Neuronal stem cell (in vitro differentiated cells): ENCODE data around the gene CXXC1.
"Not testable (repeated sequence)": the region's sequence is repeated elsewhere in the genome, so short reads cannot be mapped to it uniquely, and the experiment has no call there.

Experiments used
- DNase-seq: peaks from one replicate; pipeline ENCODE4 v3.0.0-alpha.2; 2013; ENCODE audit warnings: low spot score
- H2AFZ ChIP-seq: one replicate; pipeline ENCODE4 v1.6.1; 2013; ENCODE audit warnings: mild to moderate bottlenecking, low read length, inconsistent platforms
- H2AK5ac ChIP-seq: 2 replicates; pipeline ENCODE4 v1.6.1; 2013; ENCODE audit warnings: low read depth, mild to moderate bottlenecking, inconsistent platforms, low read length, moderate library complexity, mixed read lengths
- H2BK120ac ChIP-seq: 2 replicates; pipeline ENCODE4 v1.6.1; 2013; ENCODE audit warnings: low read depth, mild to moderate bottlenecking, inconsistent platforms, low read length, moderate library complexity, mixed read lengths
- H2BK12ac ChIP-seq: one replicate; pipeline ENCODE4 v1.6.1; 2013; ENCODE audit warnings: low read length, inconsistent platforms
- H2BK15ac ChIP-seq: 2 replicates; pipeline ENCODE4 v1.6.1; 2013; ENCODE audit warnings: mild to moderate bottlenecking, low read length, inconsistent platforms, mixed read lengths
- H2BK5ac ChIP-seq: one replicate; pipeline ENCODE4 v1.6.1; 2013; ENCODE audit warnings: inconsistent platforms, mild to moderate bottlenecking, low read length, moderate library complexity
- H3K14ac ChIP-seq: one replicate; pipeline ENCODE4 v1.6.1; 2013; ENCODE audit warnings: low read length, inconsistent platforms
- H3K18ac ChIP-seq: 2 replicates; pipeline ENCODE4 v1.6.1; 2013; ENCODE audit warnings: low read length, inconsistent platforms
- H3K23ac ChIP-seq: 2 replicates; pipeline ENCODE4 v1.6.1; 2013; ENCODE audit warnings: low read depth, mild to moderate bottlenecking, mixed read lengths, low read length, inconsistent platforms; ENCODE audit not compliant: poor library complexity
- H3K27ac ChIP-seq: replicated peaks from 3 replicates; pipeline ENCODE4 v1.5.1; 2013; ENCODE audit warnings: low read length, inconsistent platforms
- H3K27me3 ChIP-seq, 3 experiments: 2 replicates each; pipeline ENCODE4 v1.6.1; 2013; ENCODE audit warnings: low read length in 3 of 3, mild to moderate bottlenecking in 2 of 3, inconsistent platforms in 1 of 3, low read depth in 1 of 3, mixed read lengths in 1 of 3, moderate library complexity in 1 of 3; ENCODE audit not compliant: control insufficient read depth in 3 of 3, insufficient read depth in 3 of 3
- H3K36me3 ChIP-seq, 2 donors: replicated peaks in 1 of 2; 2 replicates each; pipeline ENCODE4 v1.6.1; 2013; ENCODE audit warnings: low read length in 2 of 2; ENCODE audit not compliant: control insufficient read depth in 2 of 2, insufficient read depth in 2 of 2
- H3K4ac ChIP-seq: 2 replicates; pipeline ENCODE4 v1.6.1; 2013; ENCODE audit warnings: inconsistent platforms, mild to moderate bottlenecking, low read length, moderate library complexity
- H3K4me1 ChIP-seq, 2 donors: 1 replicate in 1 of 2; 2 replicates in 1 of 2; pipeline ENCODE4 v1.6.1; 2013; ENCODE audit warnings: low read length in 2 of 2, low read depth in 1 of 2; ENCODE audit not compliant: control insufficient read depth in 2 of 2, insufficient read depth in 1 of 2
- H3K4me2 ChIP-seq: one replicate; pipeline ENCODE4 v1.6.1; 2013; ENCODE audit warnings: mild to moderate bottlenecking, low read length, inconsistent platforms; ENCODE audit not compliant: insufficient read depth, poor library complexity, severe bottlenecking
- H3K4me3 ChIP-seq, 2 donors: 2 replicates each; pipeline ENCODE4 v1.5.1; 2013; ENCODE audit warnings: low read length in 2 of 2, mild to moderate bottlenecking in 2 of 2, inconsistent platforms in 1 of 2, moderate library complexity in 1 of 2
- H3K79me1 ChIP-seq: one replicate; pipeline ENCODE4 v1.6.1; 2013; ENCODE audit warnings: low read depth, mild to moderate bottlenecking, inconsistent platforms, low read length, moderate library complexity
- H3K9ac ChIP-seq: one replicate; pipeline ENCODE4 v1.6.1; 2013; ENCODE audit warnings: mild to moderate bottlenecking, low read depth, low read length, inconsistent platforms; ENCODE audit not compliant: poor library complexity
- H3K9me3 ChIP-seq, 2 donors: replicated peaks in 1 of 2; 2 replicates each; pipeline versions ENCODE3 to v1.6.1; 2013; ENCODE audit warnings: low read length in 2 of 2, mild to moderate bottlenecking in 2 of 2, inconsistent platforms in 1 of 2, low read depth in 1 of 2, mixed read lengths in 1 of 2, moderate library complexity in 1 of 2; ENCODE audit not compliant: control insufficient read depth in 2 of 2, insufficient read depth in 1 of 2
- H4K8ac ChIP-seq: one replicate; pipeline ENCODE4 v1.6.1; 2013; ENCODE audit warnings: low read depth, mild to moderate bottlenecking, inconsistent platforms, low read length, moderate library complexity
- H4K91ac ChIP-seq: one replicate; pipeline ENCODE4 v1.6.1; 2013; ENCODE audit warnings: low read length, low read depth, mild to moderate bottlenecking, inconsistent platforms; ENCODE audit not compliant: poor library complexity
- WGBS, 2 donors: extraction: QIAGEN DNeasy Blood & Tissue Kit; methylation state at CpG; one replicate each; pipeline ENCODE4 v1.1.7; 2013; ENCODE audit warnings: missing lambda C conversion rate in 2 of 2, mixed read lengths in 1 of 2; ENCODE audit not compliant: insufficient read length in 2 of 2, insufficient replicate concordance in 1 of 2; ENCODE audit errors: extremely low coverage in 2 of 2; 5-methylcytosine and 5-hydroxymethylcytosine counted together

Gene CXXC1

GRCh38 chr18:50247561-50247960 is 39.9 kb downstream of the CXXC1 start:
- Histone ChIP-seq H3K4me1 (no peaks in the 10 kb centered on the region), H3K14ac (no peak overlapping the region), H2AK5ac (no peak overlapping the region), H2BK120ac (no peak overlapping the region), H2AFZ (no peak overlapping the region), H2BK5ac (no peak overlapping the region), H3K4me2 (no peak overlapping the region), H4K8ac (no peak overlapping the region), H3K4ac (no peak overlapping the region), H3K27me3 (no peaks in the 10 kb centered on the region), H3K18ac (no peak overlapping the region), H3K9me3 (no peaks in the 10 kb centered on the region), H3K9ac (no peak overlapping the region), H2BK15ac (no peak overlapping the region), H3K27ac (no peak overlapping the region), H2BK12ac (no peak overlapping the region), H3K79me1 (no peaks in the 10 kb centered on the region), H3K4me3 (no peak overlapping the region), H3K23ac (no peak overlapping the region), H4K91ac (no peak overlapping the region), H3K36me3 (no peaks in the 10 kb centered on the region)
- DNase-seq, result no peak

GRCh38 chr18:50241768-50242167 is 45.7 kb downstream of the CXXC1 start:
- H4K91ac ChIP-seq, H2BK15ac ChIP-seq, H3K27me3 ChIP-seq, H2BK5ac ChIP-seq, H2BK12ac ChIP-seq, DNase-seq, H2AFZ ChIP-seq, H3K9ac ChIP-seq, H3K9me3 ChIP-seq, H3K4me2 ChIP-seq, H3K79me1 ChIP-seq, H4K8ac ChIP-seq, H3K4me1 ChIP-seq, H3K36me3 ChIP-seq, H2AK5ac ChIP-seq, H3K14ac ChIP-seq, H2BK120ac ChIP-seq, H3K23ac ChIP-seq, H3K4me3 ChIP-seq, H3K18ac ChIP-seq, H3K27ac ChIP-seq, H3K4ac ChIP-seq: not testable (repeated sequence)
- no CpG with 5 or more reads among the region's 8 CpGs for WGBS, 2 donors

GRCh38 chr18:50240080-50240563 is 47.4 kb downstream of the CXXC1 start:
- H3K4me3 ChIP-seq, result no peak overlapping the region
- no peak overlapping the region for H3K4ac ChIP-seq
- H3K27ac ChIP-seq, result no peak overlapping the region
- no peak overlapping the region for H3K14ac ChIP-seq
- no peak for DNase-seq
- no peak overlapping the region for H3K18ac ChIP-seq
- no CpG with 5 or more reads among the region's 3 CpGs for WGBS, 2 donors
- no peak overlapping the region for H2BK15ac ChIP-seq
- no peak overlapping the region for H2AFZ ChIP-seq
- H3K9ac ChIP-seq, result no peak overlapping the region
- H3K79me1 ChIP-seq, result no peaks in the 10 kb centered on the region
- no peaks in the 10 kb centered on the region for H3K4me1 ChIP-seq
- no peaks in the 10 kb centered on the region for H3K27me3 ChIP-seq
- H3K9me3 ChIP-seq, result peaks cover 0 to 3% of the 10 kb centered on the region in 2 donors
- H2BK120ac ChIP-seq, result no peak overlapping the region
- no peak overlapping the region for H4K91ac ChIP-seq
- H3K36me3 ChIP-seq, result no peaks in the 10 kb centered on the region
- no peak overlapping the region for H2BK12ac ChIP-seq
- H2AK5ac ChIP-seq, result no peak overlapping the region
- no peak overlapping the region for H3K4me2 ChIP-seq
- no peak overlapping the region for H4K8ac ChIP-seq
- H3K23ac ChIP-seq, result no peak overlapping the region
- no peak overlapping the region for H2BK5ac ChIP-seq

- H3K4me2 ChIP-seq, result no peak overlapping the region
- no peak overlapping the region for H3K4me3 ChIP-seq
- H2BK15ac ChIP-seq, result no peak overlapping the region
- no CpG with 5 or more reads among the region's 2 CpGs for WGBS, 2 donors
- H2BK5ac ChIP-seq, result no peak overlapping the region
- no peak overlapping the region for H2AK5ac ChIP-seq
- no peaks in the 10 kb centered on the region for H3K36me3 ChIP-seq
- peaks cover 0 to 2% of the 10 kb centered on the region in 2 donors for H3K9me3 ChIP-seq
- H2AFZ ChIP-seq, result peak overlapping the region; percentile 23
- no peak overlapping the region for H4K8ac ChIP-seq
- H2BK120ac ChIP-seq, result no peak overlapping the region
- no peak overlapping the region for H3K23ac ChIP-seq
- H3K18ac ChIP-seq, result no peak overlapping the region
- H4K91ac ChIP-seq, result no peak overlapping the region
- no peak overlapping the region for H3K27ac ChIP-seq
- H3K27me3 ChIP-seq, result no peaks in the 10 kb centered on the region
- no peak overlapping the region for H3K4ac ChIP-seq
- H2BK12ac ChIP-seq, result no peak overlapping the region
- H3K79me1 ChIP-seq, result no peaks in the 10 kb centered on the region
- no peak overlapping the region for H3K14ac ChIP-seq
- DNase-seq, result no peak
- H3K4me1 ChIP-seq, result peaks cover 3 to 7% of the 10 kb centered on the region in 2 donors
- no peak overlapping the region for H3K9ac ChIP-seq
Observed at GRCh38 chr18:50232419-50232818, 55.1 kb downstream of the CXXC1 start.
